ENCODE results near the gene HIBCH.

Gene HIBCH

DNA sequence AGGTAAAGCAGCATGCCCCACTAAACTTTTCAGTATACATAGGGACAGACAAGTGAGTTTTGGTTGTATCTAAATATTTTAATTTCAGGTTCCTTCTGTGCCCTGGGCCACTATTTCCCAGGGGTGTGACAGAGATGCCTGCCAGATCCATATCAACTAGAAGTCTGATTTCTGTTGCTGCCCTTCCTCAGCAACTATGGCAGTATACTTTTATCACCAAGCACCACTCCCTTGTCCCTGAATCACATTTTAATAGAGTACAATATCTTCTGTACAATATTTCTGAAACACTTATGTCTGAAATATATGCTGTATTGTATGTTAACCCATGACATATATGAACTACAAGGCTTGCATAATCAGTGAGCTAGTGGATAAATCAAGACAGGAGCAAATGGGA lies 117.6 kb downstream of the HIBCH start:
- Histone ChIP-seq H3K9me3 (ENCODE audit: control insufficient read depth in 2 of 2, low read length in 2 of 2) (no peaks in the 10 kb centered on the region), H3K4me1 (ENCODE audit: control insufficient read depth in 2 of 2, insufficient read depth in 2 of 2, low read length in 2 of 2) (peaks cover 0 to 3% of the 10 kb centered on the region in 2 donors), H3K27me3 (ENCODE audit: control insufficient read depth in 2 of 2, insufficient read depth in 2 of 2, low read length in 2 of 2) (no peaks in the 10 kb centered on the region), H3K27ac (ENCODE audit: low read depth in 2 of 2, low read length in 2 of 2) (peak overlapping the region in 1 of 2 donors; percentile 29), H3K4me3 (ENCODE audit: low read length in 2 of 2) (no peak overlapping the region), H3K36me3 (ENCODE audit: control insufficient read depth in 2 of 2, insufficient read depth in 2 of 2, low read length in 2 of 2) (peaks cover 9 to 14% of the 10 kb centered on the region in 2 donors), H3K9ac (ENCODE audit: low read depth in 1 of 2, low read length in 2 of 2) (no peak overlapping the region)

DNA sequence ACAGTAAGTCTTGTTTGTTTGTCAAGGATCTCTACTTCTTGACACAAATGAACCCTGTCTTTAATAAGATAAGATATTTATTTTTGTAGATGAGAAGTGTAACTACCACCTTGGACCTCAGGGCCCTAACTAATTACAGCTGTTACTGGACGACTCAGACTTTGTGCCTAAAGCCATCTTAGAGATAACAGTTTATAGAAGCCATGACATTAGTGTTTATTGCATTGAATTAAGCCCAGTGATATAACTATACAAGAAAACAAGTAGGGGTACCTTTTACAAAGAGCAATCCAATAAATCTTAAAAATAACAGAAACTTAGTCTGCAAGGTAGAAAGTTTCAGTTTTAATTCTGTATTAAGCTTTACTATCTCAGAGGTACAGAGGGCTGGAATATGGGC lies 119.0 kb downstream of the HIBCH start:
- Histone ChIP-seq H3K4me3 (ENCODE audit: low read length in 2 of 2) (no peak overlapping the region), H3K27ac (ENCODE audit: low read depth in 2 of 2, low read length in 2 of 2) (no peak overlapping the region), H3K36me3 (ENCODE audit: control insufficient read depth in 2 of 2, insufficient read depth in 2 of 2, low read length in 2 of 2) (peaks cover 13 to 15% of the 10 kb centered on the region in 2 donors), H3K27me3 (ENCODE audit: control insufficient read depth in 2 of 2, insufficient read depth in 2 of 2, low read length in 2 of 2) (no peaks in the 10 kb centered on the region), H3K9ac (ENCODE audit: low read depth in 1 of 2, low read length in 2 of 2) (no peak overlapping the region), H3K4me1 (ENCODE audit: control insufficient read depth in 2 of 2, insufficient read depth in 2 of 2, low read length in 2 of 2) (peaks cover 0 to 3% of the 10 kb centered on the region in 2 donors), H3K9me3 (ENCODE audit: control insufficient read depth in 2 of 2, low read length in 2 of 2) (no peaks in the 10 kb centered on the region)

DNA sequence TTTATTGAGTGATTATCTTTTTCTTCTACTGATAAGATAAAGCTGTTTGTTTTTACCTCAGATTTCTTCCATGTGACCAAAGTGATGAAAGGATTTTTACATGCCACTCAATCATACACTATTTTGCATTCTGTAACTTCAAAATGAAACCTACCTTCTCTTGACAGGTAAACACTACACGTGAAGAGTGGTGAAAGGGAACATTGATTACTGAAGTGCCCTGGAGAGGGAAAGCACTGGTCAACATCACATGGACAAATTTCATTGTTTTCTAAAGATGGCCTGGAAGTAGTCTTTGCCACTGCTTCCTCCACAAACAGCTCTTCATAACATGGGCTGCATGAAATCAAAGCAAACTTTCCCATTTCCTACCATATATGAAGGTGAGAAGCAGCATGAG lies 120.1 kb downstream of the HIBCH start:
- no peak overlapping the region for H3K27ac ChIP-seq (ENCODE audit: low read depth in 2 of 2, low read length in 2 of 2)
- H3K36me3 ChIP-seq (ENCODE audit: control insufficient read depth in 2 of 2, insufficient read depth in 2 of 2, low read length in 2 of 2) = peaks cover 13 to 15% of the 10 kb centered on the region in 2 donors
- no peak overlapping the region for H3K4me3 ChIP-seq (ENCODE audit: low read length in 2 of 2)
- no peak overlapping the region for H3K9ac ChIP-seq (ENCODE audit: low read depth in 1 of 2, low read length in 2 of 2)
- peaks cover 0 to 3% of the 10 kb centered on the region in 2 donors for H3K4me1 ChIP-seq (ENCODE audit: control insufficient read depth in 2 of 2, insufficient read depth in 2 of 2, low read length in 2 of 2)
- H3K27me3 ChIP-seq (ENCODE audit: control insufficient read depth in 2 of 2, insufficient read depth in 2 of 2, low read length in 2 of 2) = no peaks in the 10 kb centered on the region
- no peaks in the 10 kb centered on the region for H3K9me3 ChIP-seq (ENCODE audit: control insufficient read depth in 2 of 2, low read length in 2 of 2)

DNA sequence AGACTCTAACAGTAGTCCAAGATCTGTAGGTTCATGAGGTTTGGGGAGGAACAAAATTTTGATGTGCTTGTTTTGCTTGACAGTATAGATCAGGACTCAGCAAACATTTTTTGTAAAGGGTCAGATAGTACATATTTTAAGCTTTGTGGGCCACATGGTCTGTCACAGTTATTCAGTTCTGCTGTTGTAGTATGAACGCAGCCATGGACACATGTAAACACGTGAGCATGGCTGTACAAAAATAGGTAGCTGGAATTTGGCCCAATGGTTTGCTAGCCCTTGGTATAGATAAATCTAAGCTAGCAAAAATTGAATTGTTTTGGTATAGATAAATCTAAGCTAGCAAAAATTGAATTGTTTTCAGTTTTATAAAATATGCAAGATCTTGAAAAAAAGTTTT lies 120.5 kb downstream of the HIBCH start:
- Histone ChIP-seq H3K36me3 (ENCODE audit: control insufficient read depth in 2 of 2, insufficient read depth in 2 of 2, low read length in 2 of 2) (peaks cover 13 to 15% of the 10 kb centered on the region in 2 donors), H3K4me3 (ENCODE audit: low read length in 2 of 2) (no peak overlapping the region), H3K9me3 (ENCODE audit: control insufficient read depth in 2 of 2, low read length in 2 of 2) (no peaks in the 10 kb centered on the region), H3K9ac (ENCODE audit: low read depth in 1 of 2, low read length in 2 of 2) (no peak overlapping the region), H3K27ac (ENCODE audit: low read depth in 2 of 2, low read length in 2 of 2) (no peak overlapping the region), H3K4me1 (ENCODE audit: control insufficient read depth in 2 of 2, insufficient read depth in 2 of 2, low read length in 2 of 2) (peaks cover 0 to 3% of the 10 kb centered on the region in 2 donors), H3K27me3 (ENCODE audit: control insufficient read depth in 2 of 2, insufficient read depth in 2 of 2, low read length in 2 of 2) (no peaks in the 10 kb centered on the region)

DNA sequence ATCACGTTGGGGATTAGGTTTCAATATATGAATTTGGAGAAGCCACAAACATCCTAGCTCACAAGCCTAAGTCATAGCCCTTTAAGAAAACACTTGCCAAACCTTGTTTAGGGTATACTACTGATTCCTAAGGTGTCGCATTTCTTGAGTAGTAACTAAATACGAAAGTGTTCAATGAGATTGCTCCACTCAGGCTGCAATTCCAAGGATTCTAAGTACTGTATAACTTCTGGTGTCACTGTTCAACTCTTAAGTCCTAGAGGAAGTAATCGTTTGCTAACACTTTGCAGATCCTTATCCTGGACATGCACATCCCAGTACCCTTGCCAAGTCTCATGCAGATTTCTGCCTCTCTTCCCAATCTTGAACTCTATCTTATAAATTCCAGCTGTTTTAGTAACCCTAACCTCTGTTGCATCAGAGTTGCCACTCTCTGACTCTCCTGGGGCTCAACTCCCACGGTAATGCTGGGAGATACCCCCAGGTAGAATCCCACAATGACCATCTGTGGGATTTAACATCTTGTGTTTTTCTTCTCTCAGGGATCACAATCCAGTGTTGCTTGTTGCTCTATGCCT lies 122.4 kb downstream of the HIBCH start:
- no peak overlapping the region for H3K27ac ChIP-seq (ENCODE audit: low read depth in 2 of 2, low read length in 2 of 2)
- no peaks in the 10 kb centered on the region for H3K9me3 ChIP-seq (ENCODE audit: control insufficient read depth in 2 of 2, low read length in 2 of 2)
- no peaks in the 10 kb centered on the region for H3K27me3 ChIP-seq (ENCODE audit: control insufficient read depth in 2 of 2, insufficient read depth in 2 of 2, low read length in 2 of 2)
- peaks cover 13 to 15% of the 10 kb centered on the region in 2 donors for H3K36me3 ChIP-seq (ENCODE audit: control insufficient read depth in 2 of 2, insufficient read depth in 2 of 2, low read length in 2 of 2)
- peaks cover 0 to 3% of the 10 kb centered on the region in 2 donors for H3K4me1 ChIP-seq (ENCODE audit: control insufficient read depth in 2 of 2, insufficient read depth in 2 of 2, low read length in 2 of 2)
- H3K9ac ChIP-seq (ENCODE audit: low read depth in 1 of 2, low read length in 2 of 2) = no peak overlapping the region
- no peak overlapping the region for H3K4me3 ChIP-seq (ENCODE audit: low read length in 2 of 2)

DNA sequence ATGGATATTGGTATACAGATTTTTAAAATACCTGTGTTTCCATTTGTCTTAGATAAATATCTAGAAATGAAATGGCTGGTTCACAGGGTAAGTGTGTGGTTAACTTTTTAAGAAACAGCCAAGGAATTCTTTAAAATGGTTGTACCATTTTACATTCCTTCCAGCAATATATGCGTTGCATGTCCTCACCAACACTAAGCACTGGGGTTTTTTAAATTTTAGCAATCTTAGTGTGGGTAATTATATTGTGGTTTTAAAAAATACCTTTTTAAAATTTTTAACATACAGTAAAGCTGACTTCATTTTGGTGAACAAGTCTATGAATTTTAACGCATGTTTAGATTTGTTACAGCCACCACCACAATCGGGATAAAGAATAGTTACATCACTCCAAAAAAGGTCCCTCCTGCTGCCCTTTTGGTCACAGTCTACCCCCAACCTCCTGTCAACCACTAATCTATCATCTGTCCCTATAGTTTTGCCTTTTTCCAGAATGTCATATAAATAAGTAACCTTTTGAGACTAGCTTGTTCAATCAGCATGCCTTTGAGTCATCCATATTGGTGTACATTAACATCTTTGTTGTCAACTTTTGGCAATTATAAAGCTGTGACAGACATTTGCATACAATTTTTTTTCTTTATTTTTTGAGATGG lies 129.0 kb downstream of the HIBCH start:
- Histone ChIP-seq H3K27ac (ENCODE audit: low read depth in 2 of 2, low read length in 2 of 2) (no peak overlapping the region), H3K27me3 (ENCODE audit: control insufficient read depth in 2 of 2, insufficient read depth in 2 of 2, low read length in 2 of 2) (no peaks in the 10 kb centered on the region), H3K36me3 (ENCODE audit: control insufficient read depth in 2 of 2, insufficient read depth in 2 of 2, low read length in 2 of 2) (no peaks in the 10 kb centered on the region), H3K9me3 (ENCODE audit: control insufficient read depth in 2 of 2, low read length in 2 of 2) (no peaks in the 10 kb centered on the region), H3K9ac (ENCODE audit: low read depth in 1 of 2, low read length in 2 of 2) (no peak overlapping the region), H3K4me1 (ENCODE audit: control insufficient read depth in 2 of 2, insufficient read depth in 2 of 2, low read length in 2 of 2) (no peaks in the 10 kb centered on the region), H3K4me3 (ENCODE audit: low read length in 2 of 2) (no peak overlapping the region)

DNA sequence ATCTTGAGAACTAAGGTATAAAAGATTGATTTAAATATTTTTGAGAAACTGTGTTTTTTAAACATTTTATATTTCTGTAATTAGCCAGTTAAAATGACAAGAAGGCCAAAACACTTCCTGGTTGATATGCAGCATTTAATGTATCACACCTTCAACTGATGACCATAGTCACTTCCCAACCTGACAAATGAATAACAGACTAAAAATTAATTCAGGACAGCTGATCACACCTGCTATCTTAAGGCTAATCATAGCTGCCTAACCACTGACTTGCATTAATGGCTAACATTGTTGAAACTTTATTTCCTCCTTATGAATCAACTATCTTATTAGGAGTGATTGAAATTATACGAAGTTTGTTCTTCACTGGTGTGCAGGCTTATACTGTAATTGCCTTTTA lies 131.3 kb downstream of the HIBCH start:
- Histone ChIP-seq H3K4me1 (ENCODE audit: control insufficient read depth in 2 of 2, insufficient read depth in 2 of 2, low read length in 2 of 2) (peaks cover 8 to 13% of the 10 kb centered on the region in 2 donors), H3K9me3 (ENCODE audit: control insufficient read depth in 2 of 2, low read length in 2 of 2) (no peaks in the 10 kb centered on the region), H3K27me3 (ENCODE audit: control insufficient read depth in 2 of 2, insufficient read depth in 2 of 2, low read length in 2 of 2) (no peaks in the 10 kb centered on the region), H3K27ac (ENCODE audit: low read depth in 2 of 2, low read length in 2 of 2) (no peak overlapping the region), H3K4me3 (ENCODE audit: low read length in 2 of 2) (no peak overlapping the region), H3K36me3 (ENCODE audit: control insufficient read depth in 2 of 2, insufficient read depth in 2 of 2, low read length in 2 of 2) (no peaks in the 10 kb centered on the region), H3K9ac (ENCODE audit: low read depth in 1 of 2, low read length in 2 of 2) (no peak overlapping the region)

DNA sequence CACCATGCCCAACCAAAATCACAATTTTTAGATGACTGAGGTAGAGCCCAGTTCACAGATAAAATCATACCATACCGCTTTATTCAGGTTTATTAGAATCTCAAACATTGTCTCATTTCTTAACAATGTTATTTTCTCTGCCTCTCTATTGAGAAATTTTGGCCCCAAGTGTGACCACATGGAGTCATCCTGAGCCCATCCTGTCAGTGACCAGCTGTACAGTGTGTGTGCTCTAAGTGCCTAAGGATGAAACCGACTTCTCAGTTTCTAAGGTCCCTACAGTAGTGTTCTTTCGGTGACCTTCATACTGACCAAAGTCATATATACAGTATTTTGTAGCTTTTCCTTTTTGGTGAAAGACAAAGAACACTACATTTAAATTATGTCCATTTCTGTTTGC lies 133.4 kb downstream of the HIBCH start:
- Histone ChIP-seq H3K4me3 (ENCODE audit: low read length in 2 of 2) (no peak overlapping the region), H3K9me3 (ENCODE audit: control insufficient read depth in 2 of 2, low read length in 2 of 2) (no peaks in the 10 kb centered on the region), H3K9ac (ENCODE audit: low read depth in 1 of 2, low read length in 2 of 2) (no peak overlapping the region), H3K27me3 (ENCODE audit: control insufficient read depth in 2 of 2, insufficient read depth in 2 of 2, low read length in 2 of 2) (no peaks in the 10 kb centered on the region), H3K36me3 (ENCODE audit: control insufficient read depth in 2 of 2, insufficient read depth in 2 of 2, low read length in 2 of 2) (no peaks in the 10 kb centered on the region), H3K27ac (ENCODE audit: low read depth in 2 of 2, low read length in 2 of 2) (no peak overlapping the region), H3K4me1 (ENCODE audit: control insufficient read depth in 2 of 2, insufficient read depth in 2 of 2, low read length in 2 of 2) (peaks cover 8 to 13% of the 10 kb centered on the region in 2 donors)

DNA sequence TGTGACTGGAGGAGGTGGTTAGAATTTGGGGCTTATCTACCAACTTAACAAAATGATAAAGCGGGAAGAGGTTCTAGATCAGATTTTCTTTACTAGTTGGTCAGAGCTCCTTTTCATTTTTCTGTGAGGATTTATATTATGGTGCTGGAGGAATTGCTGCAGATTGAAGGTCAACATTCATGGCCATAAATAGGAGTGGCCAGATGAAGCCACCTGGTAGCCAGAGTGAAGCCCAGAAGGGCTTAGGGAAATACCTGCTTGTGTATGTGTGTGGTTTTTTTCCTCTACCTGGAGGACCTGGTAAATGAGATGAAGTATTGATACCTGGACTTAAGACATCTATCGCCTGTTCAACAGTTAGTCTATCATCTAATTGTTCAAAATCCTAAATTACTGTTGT lies 134.2 kb downstream of the HIBCH start:
- H3K27ac ChIP-seq (ENCODE audit: low read depth in 2 of 2, low read length in 2 of 2) = peak overlapping the region; percentile 29 to 60
- H3K9me3 ChIP-seq (ENCODE audit: control insufficient read depth in 2 of 2, low read length in 2 of 2) = no peaks in the 10 kb centered on the region
- H3K4me3 ChIP-seq (ENCODE audit: low read length in 2 of 2) = peak overlapping the region in 1 of 2 donors; percentile 17
- H3K9ac ChIP-seq (ENCODE audit: low read depth in 1 of 2, low read length in 2 of 2) = no peak overlapping the region
- no peaks in the 10 kb centered on the region for H3K36me3 ChIP-seq (ENCODE audit: control insufficient read depth in 2 of 2, insufficient read depth in 2 of 2, low read length in 2 of 2)
- peaks cover 8 to 13% of the 10 kb centered on the region in 2 donors for H3K4me1 ChIP-seq (ENCODE audit: control insufficient read depth in 2 of 2, insufficient read depth in 2 of 2, low read length in 2 of 2)
- no peaks in the 10 kb centered on the region for H3K27me3 ChIP-seq (ENCODE audit: control insufficient read depth in 2 of 2, insufficient read depth in 2 of 2, low read length in 2 of 2)

DNA sequence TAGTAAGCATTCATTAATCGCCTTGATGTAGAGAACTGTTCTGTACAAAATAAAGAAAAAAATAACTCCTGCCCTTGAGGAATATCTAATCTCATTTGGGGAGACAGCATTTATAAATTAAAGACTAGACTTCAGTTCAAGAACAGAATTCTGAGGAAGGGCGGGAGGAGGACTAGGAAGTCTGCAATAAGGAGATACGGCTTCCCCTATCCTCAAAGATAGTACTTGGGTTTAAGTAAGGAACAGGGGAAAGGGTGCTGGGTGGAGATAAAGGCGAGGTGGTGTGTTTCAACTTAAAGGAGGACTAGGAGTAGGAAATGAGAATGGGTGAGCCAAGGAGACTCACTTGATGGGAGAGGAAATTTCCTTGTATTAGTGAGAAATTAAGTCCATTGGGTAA lies 135.2 kb downstream of the HIBCH start:
- no peaks in the 10 kb centered on the region for H3K9me3 ChIP-seq (ENCODE audit: control insufficient read depth in 2 of 2, low read length in 2 of 2)
- H3K9ac ChIP-seq (ENCODE audit: low read depth in 1 of 2, low read length in 2 of 2) = no peak overlapping the region
- H3K27ac ChIP-seq (ENCODE audit: low read depth in 2 of 2, low read length in 2 of 2) = peak overlapping the region; percentile 29 to 60
- H3K27me3 ChIP-seq (ENCODE audit: control insufficient read depth in 2 of 2, insufficient read depth in 2 of 2, low read length in 2 of 2) = no peaks in the 10 kb centered on the region
- H3K4me3 ChIP-seq (ENCODE audit: low read length in 2 of 2) = peak overlapping the region in 1 of 2 donors; percentile 38
- H3K36me3 ChIP-seq (ENCODE audit: control insufficient read depth in 2 of 2, insufficient read depth in 2 of 2, low read length in 2 of 2) = no peaks in the 10 kb centered on the region
- peaks cover 10 to 19% of the 10 kb centered on the region in 2 donors for H3K4me1 ChIP-seq (ENCODE audit: control insufficient read depth in 2 of 2, insufficient read depth in 2 of 2, low read length in 2 of 2)
